ENCODE measurements around the gene ECM1. TPM values are rescaled to one million over a fixed set of nuclear protein-coding genes. Genes with fewer than 3 reads are reported as not detected.

The ECM1 gene
- total RNA-seq, 1 experiment from 2014 or later = 1.7 TPM

DNA sequence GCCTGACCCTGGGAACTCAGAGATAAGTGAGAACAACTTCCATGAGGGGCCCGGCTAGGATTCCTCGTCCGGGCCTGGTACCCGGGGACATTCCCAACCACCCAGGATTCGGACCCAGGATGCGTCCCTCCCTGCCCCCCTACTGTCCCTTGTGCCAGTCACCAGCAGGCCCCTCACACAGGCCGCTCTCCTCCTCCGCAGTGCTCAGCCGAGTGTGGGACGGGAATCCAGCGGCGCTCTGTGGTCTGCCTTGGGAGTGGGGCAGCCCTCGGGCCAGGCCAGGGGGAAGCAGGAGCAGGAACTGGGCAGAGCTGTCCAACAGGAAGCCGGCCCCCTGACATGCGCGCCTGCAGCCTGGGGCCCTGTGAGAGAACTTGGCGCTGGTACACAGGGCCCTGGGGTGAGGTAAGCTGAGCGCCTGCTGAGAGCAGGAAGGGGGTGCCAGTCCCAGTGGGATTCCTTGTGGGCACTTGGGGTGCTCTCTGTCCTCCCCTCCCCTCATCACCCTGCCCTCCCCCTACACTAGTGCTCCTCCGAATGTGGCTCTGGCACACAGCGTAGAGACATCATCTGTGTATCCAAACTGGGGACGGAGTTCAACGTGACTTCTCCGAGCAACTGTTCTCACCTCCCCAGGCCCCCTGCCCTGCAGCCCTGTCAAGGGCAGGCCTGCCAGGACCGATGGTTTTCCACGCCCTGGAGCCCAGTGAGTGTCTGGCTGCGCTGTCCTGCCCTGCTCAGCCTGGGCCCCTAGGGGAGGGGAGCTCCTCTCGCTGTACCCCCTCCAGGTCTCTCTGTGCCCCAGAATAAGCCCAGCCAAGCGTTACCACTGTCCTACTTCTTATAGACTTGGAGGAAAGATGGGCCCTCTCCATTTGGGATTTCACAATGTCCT lies 51.1 kb downstream of the ECM1 start:
- BruUV-seq (replicated peaks) = no TSS peak

GRCh38 chr1:150559656-150560010 lies 51.7 kb downstream of the ECM1 start:
- H3K4me3 Mint-ChIP-seq (ENCODE audit: unreplicated experiment) = peak overlapping the region; percentile 74
- no peaks in the 10 kb centered on the region for H3K9me3 Mint-ChIP-seq (ENCODE audit: unreplicated experiment)
- peaks cover 54% of the 10 kb centered on the region for H3K36me3 Mint-ChIP-seq (ENCODE audit: insufficient read depth, unreplicated experiment)
- intact Hi-C loops (cut with micrococcal nuclease) = loop anchor here (1.0 to 5.0 kb wide), 9 partner anchors 43 to 503 kb away; partner anchors contain the start of genes CA14, GOLPH3L, MINDY1 and MLLT11
- H3K27me3 Mint-ChIP-seq (ENCODE audit: insufficient read depth, unreplicated experiment) = no peaks in the 10 kb centered on the region
- TF ChIP-seq CTCF (IDR thresholded peaks at IDR 0.05; ENCODE audit: unreplicated experiment) = no peak
- ChIA-PET POLR2A (interaction anchor here (0.9 to 27.7 kb wide), 7 partner anchors 1 to 304 kb away, joined by 3 to 1801 read pairs (median 47); partner anchors contain the start of genes ADAMTSL4, ENSA, GOLPH3L and MCL1), CTCF (interaction anchor here (0.6 to 9.8 kb wide), 31 partner anchors 8 to 446 kb away, joined by 3 to 245 read pairs (median 5); partner anchors contain the start of genes ADAMTSL4, CIART, CTSK and ECM1)
- no peak for DNase-seq (ENCODE audit: unreplicated experiment)
- BruUV-seq (replicated peaks) = no TSS peak
- H3K27ac Mint-ChIP-seq (ENCODE audit: low read depth, unreplicated experiment) = peak overlapping the region; percentile 99
- H3K4me1 Mint-ChIP-seq (ENCODE audit: insufficient read depth, unreplicated experiment) = peaks cover 47% of the 10 kb centered on the region

More for the DNA sequence above, 51.1 kb downstream of the ECM1 start:
- H3K9me3 Mint-ChIP-seq (ENCODE audit: unreplicated experiment) = no peaks in the 10 kb centered on the region
- ChIA-PET CTCF (interaction anchor here (0.6 to 9.8 kb wide), 30 partner anchors 9 to 436 kb away, joined by 3 to 245 read pairs (median 4); partner anchors contain the start of genes ADAMTSL4, CIART, CTSK and ECM1), POLR2A (interaction anchor here (0.5 to 27.7 kb wide), 9 partner anchors 0 to 278 kb away, joined by 3 to 1801 read pairs (median 17); partner anchors contain the start of genes ADAMTSL4, ENSA, GOLPH3L and MCL1)
- peaks cover 60% of the 10 kb centered on the region for H3K36me3 Mint-ChIP-seq (ENCODE audit: insufficient read depth, unreplicated experiment)
- no peak overlapping the region for H3K27ac Mint-ChIP-seq (ENCODE audit: low read depth, unreplicated experiment)
- TF ChIP-seq CTCF (IDR thresholded peaks at IDR 0.05; ENCODE audit: unreplicated experiment) = no peak
- peaks cover 43% of the 10 kb centered on the region for H3K4me1 Mint-ChIP-seq (ENCODE audit: insufficient read depth, unreplicated experiment)
- no peak overlapping the region for H3K4me3 Mint-ChIP-seq (ENCODE audit: unreplicated experiment)
- no peaks in the 10 kb centered on the region for H3K27me3 Mint-ChIP-seq (ENCODE audit: insufficient read depth, unreplicated experiment)
- no peak for DNase-seq (ENCODE audit: unreplicated experiment)
- intact Hi-C loops (cut with micrococcal nuclease) = no loop called here

DNA sequence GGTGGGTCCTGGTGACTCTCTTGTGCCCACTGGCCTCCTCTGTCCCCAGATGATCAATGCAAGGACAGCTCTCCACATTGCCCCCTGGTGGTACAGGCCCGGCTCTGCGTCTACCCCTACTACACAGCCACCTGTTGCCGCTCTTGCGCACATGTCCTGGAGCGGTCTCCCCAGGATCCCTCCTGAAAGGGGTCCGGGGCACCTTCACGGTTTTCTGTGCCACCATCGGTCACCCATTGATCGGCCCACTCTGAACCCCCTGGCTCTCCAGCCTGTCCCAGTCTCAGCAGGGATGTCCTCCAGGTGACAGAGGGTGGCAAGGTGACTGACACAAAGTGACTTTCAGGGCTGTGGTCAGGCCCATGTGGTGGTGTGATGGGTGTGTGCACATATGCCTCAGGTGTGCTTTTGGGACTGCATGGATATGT lies 52.1 kb downstream of the ECM1 start:
- DNase-seq (ENCODE audit: unreplicated experiment) = peak; percentile 84
- no TSS peak for BruUV-seq (replicated peaks)
- ChIA-PET POLR2A (interaction anchor here (0.7 to 27.7 kb wide), 13 partner anchors 1 to 496 kb away, joined by 3 to 1801 read pairs (median 13); partner anchors contain the start of genes ADAMTSL4, ENSA, FALEC and GOLPH3L), CTCF (interaction anchor here (0.6 to 9.8 kb wide), 63 partner anchors 8 to 752 kb away, joined by 3 to 245 read pairs (median 5); partner anchors contain the start of genes ADAMTSL4, CDC42SE1, CIART and CTSK)
- intact Hi-C loops (cut with micrococcal nuclease) = loop anchor here (1.0 to 5.0 kb wide), 9 partner anchors 44 to 502 kb away; partner anchors contain the start of genes CA14, GOLPH3L, MINDY1 and MLLT11
- peak overlapping the region; percentile 99 for H3K27ac Mint-ChIP-seq (ENCODE audit: low read depth, unreplicated experiment)
- TF ChIP-seq CTCF (IDR thresholded peaks at IDR 0.05; ENCODE audit: unreplicated experiment) = peak; percentile 98
- H3K36me3 Mint-ChIP-seq (ENCODE audit: insufficient read depth, unreplicated experiment) = peaks cover 50% of the 10 kb centered on the region
- no peaks in the 10 kb centered on the region for H3K9me3 Mint-ChIP-seq (ENCODE audit: unreplicated experiment)
- peaks cover 47% of the 10 kb centered on the region for H3K4me1 Mint-ChIP-seq (ENCODE audit: insufficient read depth, unreplicated experiment)
- H3K27me3 Mint-ChIP-seq (ENCODE audit: insufficient read depth, unreplicated experiment) = no peaks in the 10 kb centered on the region
- H3K4me3 Mint-ChIP-seq (ENCODE audit: unreplicated experiment) = peak overlapping the region; percentile 74

Data from MCF 10A (cell line).